GM20000 (cell line): ENCODE measurements around the gene ADAMTS2.

Source experiments
- DNase-seq: peaks from one replicate; pipeline ENCODE4 v3.0.0; 2012; ENCODE audit warnings: low spot score
- CTCF ChIP-seq: IDR thresholded peaks from 2 replicates; pipeline ENCODE4 v1.5.1; 2012; ENCODE audit warnings: mild to moderate bottlenecking, control low read depth; ENCODE audit errors: extremely low read depth, missing control alignments

ADAMTS2 gene

DNA sequence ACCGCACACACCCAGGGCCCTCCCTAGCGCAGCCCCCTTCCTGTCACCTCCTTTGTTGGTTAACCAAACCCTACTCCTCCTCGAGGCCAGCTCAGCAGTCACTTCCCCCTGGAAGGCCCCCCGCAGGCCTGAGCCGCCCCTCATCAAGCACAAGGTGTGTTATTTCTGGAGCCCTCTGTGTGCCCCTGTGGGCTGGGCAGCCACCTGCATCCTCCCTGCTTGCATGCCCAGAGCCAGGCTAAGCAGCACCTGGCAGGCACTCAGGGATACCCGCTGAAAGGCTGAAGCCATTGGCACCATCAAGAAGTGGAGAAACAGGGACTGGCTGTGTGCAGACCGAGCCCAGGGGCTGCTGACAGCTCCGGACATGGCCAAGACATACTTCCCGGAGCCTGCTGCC, 163.3 kb downstream of the ADAMTS2 start:
- DNase-seq = no peak
- no peak for TF ChIP-seq CTCF

DNA sequence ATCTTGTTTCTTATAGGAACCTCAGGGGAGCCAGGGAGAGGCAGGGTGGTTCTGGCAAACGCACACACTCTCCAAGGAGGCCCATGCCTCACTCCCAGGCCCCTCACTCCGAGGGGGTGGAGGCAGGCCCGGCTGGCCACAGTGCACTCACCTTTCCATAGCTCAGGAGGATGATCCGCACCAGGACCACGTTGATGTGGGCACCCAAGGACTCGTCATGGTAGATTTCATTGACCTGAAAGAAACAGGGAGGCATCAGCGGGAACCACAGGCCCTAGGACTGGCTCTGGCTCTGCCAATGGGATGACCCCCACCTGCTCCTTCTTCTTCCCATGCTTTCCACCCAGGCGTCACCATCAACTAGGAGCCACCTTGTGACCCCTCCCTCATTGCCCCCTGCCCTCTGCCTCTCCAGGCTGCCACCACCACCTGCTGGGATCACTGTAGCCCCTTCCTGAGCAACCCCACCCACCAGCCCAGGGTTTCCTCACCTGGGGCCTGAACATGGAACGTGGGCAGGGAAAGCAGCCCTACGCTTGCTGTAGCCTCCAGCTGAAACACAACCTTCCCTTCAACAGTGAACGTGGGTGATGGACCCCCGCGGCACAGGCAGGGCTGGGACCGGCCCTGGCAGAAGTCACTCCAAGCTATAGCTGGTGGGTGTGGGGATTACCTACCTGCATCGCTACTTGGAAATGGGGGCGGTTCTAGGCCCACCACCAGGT, 164.2 kb downstream of the ADAMTS2 start:
- no peak for DNase-seq
- no peak for TF ChIP-seq CTCF

DNA sequence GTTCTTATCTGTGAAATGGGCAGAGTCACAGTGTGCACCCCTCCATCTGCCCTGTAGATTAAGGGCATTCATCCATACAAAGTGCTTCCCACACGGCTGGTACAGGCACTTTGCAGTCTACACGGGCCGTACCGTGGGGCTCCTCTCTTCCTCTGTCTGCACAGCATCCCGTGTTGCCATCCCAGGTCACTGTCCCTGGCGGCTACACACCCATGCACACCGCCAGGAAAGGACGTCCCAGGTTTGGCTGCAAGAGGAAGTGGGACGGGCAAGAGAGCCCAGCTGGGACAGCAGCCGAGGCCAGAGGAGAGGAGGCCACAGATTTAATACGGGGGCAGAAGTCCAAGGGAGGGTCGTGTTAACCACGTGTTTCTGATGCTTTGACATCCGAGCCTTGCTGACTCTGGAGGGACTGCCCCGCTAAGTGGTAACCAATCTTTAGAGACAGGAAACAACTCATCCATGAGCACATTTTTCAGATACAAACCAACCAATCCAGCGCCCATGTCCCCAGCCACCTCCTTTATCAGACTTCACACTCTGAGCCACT, 165.1 kb downstream of the ADAMTS2 start:
- DNase-seq = no peak
- no peak for TF ChIP-seq CTCF

GRCh38 chr5:179177711-179178575, 167.3 kb downstream of the ADAMTS2 start:
- TF ChIP-seq CTCF = no peak
- DNase-seq = no peak

GRCh38 chr5:179176571-179177230, 168.6 kb downstream of the ADAMTS2 start:
- no peak for DNase-seq
- TF ChIP-seq CTCF = no peak

DNA sequence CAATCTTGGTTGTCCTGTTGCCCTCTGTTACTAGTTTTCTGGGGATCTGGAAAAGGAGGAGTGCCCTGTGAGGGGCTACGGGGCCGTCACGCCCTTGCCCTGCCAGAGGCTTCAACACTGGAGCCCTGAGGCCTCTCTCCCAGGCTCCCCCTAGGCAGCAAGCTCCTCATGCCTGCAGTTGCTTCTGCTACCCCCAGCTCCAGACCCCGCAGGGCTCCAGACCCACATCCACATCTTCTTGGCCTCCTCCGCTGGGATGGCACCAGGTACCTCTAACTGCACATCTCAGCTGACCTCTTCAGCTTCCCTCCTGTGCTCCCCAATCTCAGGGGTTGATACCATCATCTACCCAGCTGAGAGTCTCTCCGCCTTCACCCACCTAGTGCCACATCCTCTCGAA, 169.1 kb downstream of the ADAMTS2 start:
- no peak for TF ChIP-seq CTCF

More for the DNA sequence above, 169.1 kb downstream of the ADAMTS2 start:
- no peak for DNase-seq
